ENCODE data around the gene PNLIPRP1. TPM values are rescaled to one million over a fixed set of nuclear protein-coding genes. Genes with fewer than 3 reads are reported as not detected.

The PNLIPRP1 gene
- total and polyA plus RNA-seq, 2 of the 4 experiments (the other 2 are of a cell fraction), result not detected

DNA sequence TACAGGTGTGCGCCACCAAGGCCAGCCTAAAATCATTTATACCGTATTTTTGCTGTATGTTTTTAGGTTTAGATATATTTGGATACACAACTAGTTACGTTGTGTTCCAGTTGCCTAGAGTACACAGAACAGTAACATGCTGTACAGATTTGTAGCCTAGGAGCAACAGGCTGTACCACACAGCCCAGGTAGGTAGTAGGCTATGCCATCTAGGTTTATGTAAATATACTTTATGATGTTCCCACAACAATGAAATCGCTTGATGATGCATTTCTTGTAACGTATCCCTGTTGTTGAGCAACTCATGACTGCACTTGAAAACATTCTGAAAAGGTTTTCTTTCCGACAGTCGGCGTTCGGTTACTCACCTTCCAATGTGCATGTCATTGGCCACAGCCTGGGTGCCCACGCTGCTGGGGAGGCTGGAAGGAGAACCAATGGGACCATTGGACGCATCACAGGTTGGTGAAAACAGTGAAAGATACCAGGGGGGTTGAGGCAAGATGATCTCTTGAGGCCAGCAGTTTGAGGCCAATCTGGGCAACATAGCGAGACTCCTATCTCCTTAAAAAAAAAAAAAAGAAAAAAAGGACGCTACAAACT, 37.3 kb upstream of the PNLIPRP1 start:
- Histone ChIP-seq H3K56ac (ENCODE audit: extremely low read depth, insufficient read depth, low read length) (no peak overlapping the region), H4K91ac (ENCODE audit: insufficient read depth, low read depth, low read length) (no peak overlapping the region), H4K5ac (ENCODE audit: low read depth, low read length) (no peak overlapping the region), H2BK15ac (ENCODE audit: low read depth, low read length) (no peak overlapping the region), H4K8ac (ENCODE audit: low read depth in 2 of 2, low read length in 2 of 2) (no peak overlapping the region), H3K9me3 (ENCODE audit: control insufficient read depth, insufficient read depth, low read length) (no peaks in the 10 kb centered on the region), H3K18ac (ENCODE audit: low read depth, low read length) (no peak overlapping the region), H2AK5ac (ENCODE audit: low read depth, low read length) (no peak overlapping the region), H3K14ac (replicated peaks; ENCODE audit: low read depth, low read length) (no peak overlapping the region), H3K4me2 (ENCODE audit: low read depth, low read length) (no peak overlapping the region), H3K9ac (ENCODE audit: low read depth, low read length) (no peak overlapping the region), H2BK5ac (ENCODE audit: low read depth, low read length, poor library complexity, severe bottlenecking) (no peak overlapping the region), H2AK9ac (replicated peaks; ENCODE audit: low read depth, low read length, poor library complexity) (no peak overlapping the region), H3K27ac (ENCODE audit: insufficient read depth, low read length) (no peak overlapping the region), H3K36me3 (ENCODE audit: control insufficient read depth, insufficient read depth, low read length) (no peaks in the 10 kb centered on the region), H3K9me1 (ENCODE audit: insufficient read depth, low read length) (no peaks in the 10 kb centered on the region), H3K27me3 (ENCODE audit: control insufficient read depth, insufficient read depth, low read length) (no peaks in the 10 kb centered on the region), H2BK120ac (ENCODE audit: low read depth, low read length) (no peak overlapping the region), H4K20me1 (ENCODE audit: insufficient read depth, low read length) (no peaks in the 10 kb centered on the region), H3K79me1 (ENCODE audit: low read depth in 1 of 2, low read length in 2 of 2) (no peaks in the 10 kb centered on the region), H3K4me1 (ENCODE audit: control insufficient read depth, insufficient read depth, low read length) (no peaks in the 10 kb centered on the region), H3K23ac (ENCODE audit: low read depth, low read length) (no peak overlapping the region), H2BK20ac (ENCODE audit: low read depth, low read length) (no peak overlapping the region), H3K4me3 (ENCODE audit: insufficient read depth, low read depth, low read length) (no peak overlapping the region), H3K4ac (ENCODE audit: low read depth, low read length) (no peak overlapping the region), H2AFZ (replicated peaks; ENCODE audit: low read length, poor library complexity) (no peak overlapping the region)
- 20% methylated on average over 1 of the region's 13 CpGs; no CpG with 5 or more reads in 1 of the 2 experiments for WGBS, 2 experiments (ENCODE audit: extremely low coverage in 2 of 2, insufficient read length in 1 of 2)
- no TSS peak for BruUV-seq (replicated peaks)
- CTCF ChIA-PET, result no interaction called here
- TF ChIP-seq CEBPB (IDR thresholded peaks at IDR 0.05; ENCODE audit: low read depth, low read length), result no peak
- no peak for TF ChIP-seq FOS (IDR thresholded peaks at IDR 0.05; ENCODE audit: low read depth, low read length)
- no peak for TF ChIP-seq SMC3 (IDR thresholded peaks at IDR 0.05; ENCODE audit: low read depth, low read length)
- POLR2A ChIA-PET (ENCODE audit: unreplicated experiment), result no interaction called here
- in situ Hi-C loops (cut with MboI; ENCODE audit: low sequenced_read_pairs) (no loop called here), intact Hi-C loops (cut with micrococcal nuclease) (no loop called here), dilution Hi-C loops (cut with HindIII; ENCODE audit: low sequenced_read_pairs, unreplicated experiment) (no loop called here)
- DNase-seq (no peak), ATAC-seq (ENCODE audit: low read depth) (no peak)

Measured in IMR-90 (cell line).